ENCODE measurements around the gene FAM221B. TPM values are rescaled to one million over a fixed set of nuclear protein-coding genes. Genes with fewer than 3 reads are reported as not detected.

Gene FAM221B
- total RNA-seq, 1 donor from 2014 or later = 0.32 TPM

DNA sequence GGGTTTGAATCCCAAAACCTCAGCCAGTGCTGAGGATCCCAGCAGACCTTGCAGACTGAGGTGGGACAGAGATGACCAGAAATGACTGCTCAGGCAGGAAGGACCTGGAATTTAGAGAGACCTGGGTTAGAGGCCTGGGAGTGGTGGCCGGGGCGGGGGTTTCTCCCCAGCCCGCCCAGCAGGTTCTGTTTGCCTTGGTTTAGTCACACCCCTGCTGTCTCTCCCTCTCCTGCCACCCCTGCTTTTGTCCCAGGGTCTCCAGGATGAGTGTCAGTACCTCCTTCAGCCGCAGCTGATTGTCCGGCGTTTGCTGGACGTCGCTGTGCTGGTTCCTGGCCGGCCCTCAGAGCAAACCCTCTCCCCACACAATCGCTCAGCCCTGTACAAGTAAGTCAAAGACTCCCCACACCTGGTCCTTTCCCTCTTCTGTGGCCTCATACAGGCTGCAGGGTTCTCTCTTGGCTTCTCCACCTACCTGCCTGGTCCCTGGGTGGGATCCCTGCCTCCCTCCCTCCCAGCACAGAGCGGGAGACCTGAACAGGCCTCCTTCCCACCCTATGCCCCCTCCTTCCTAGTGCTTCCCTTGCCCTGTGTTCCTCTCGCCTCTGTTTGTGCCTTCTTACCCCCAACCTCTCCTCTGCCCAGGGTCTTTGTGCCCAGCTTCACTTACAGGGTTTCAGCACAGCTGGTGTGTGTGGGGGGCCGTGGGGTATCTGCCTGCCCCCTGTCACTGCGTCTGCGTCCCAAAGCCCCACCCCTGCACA lies 12.5 kb upstream of the FAM221B start:
- intact Hi-C loops (cut with DNase I) = no loop called here
- no peaks in the 10 kb centered on the region for H3K27me3 ChIP-seq (ENCODE audit: low read depth)
- DNase-seq (no peak), ATAC-seq (no peak)
- no peak overlapping the region for H3K27ac ChIP-seq
- H3K9me3 ChIP-seq = no peaks in the 10 kb centered on the region
- H3K36me3 ChIP-seq = no peaks in the 10 kb centered on the region
- H3K4me1 ChIP-seq = peaks cover 27% of the 10 kb centered on the region
- TF ChIP-seq, protein P1, sequence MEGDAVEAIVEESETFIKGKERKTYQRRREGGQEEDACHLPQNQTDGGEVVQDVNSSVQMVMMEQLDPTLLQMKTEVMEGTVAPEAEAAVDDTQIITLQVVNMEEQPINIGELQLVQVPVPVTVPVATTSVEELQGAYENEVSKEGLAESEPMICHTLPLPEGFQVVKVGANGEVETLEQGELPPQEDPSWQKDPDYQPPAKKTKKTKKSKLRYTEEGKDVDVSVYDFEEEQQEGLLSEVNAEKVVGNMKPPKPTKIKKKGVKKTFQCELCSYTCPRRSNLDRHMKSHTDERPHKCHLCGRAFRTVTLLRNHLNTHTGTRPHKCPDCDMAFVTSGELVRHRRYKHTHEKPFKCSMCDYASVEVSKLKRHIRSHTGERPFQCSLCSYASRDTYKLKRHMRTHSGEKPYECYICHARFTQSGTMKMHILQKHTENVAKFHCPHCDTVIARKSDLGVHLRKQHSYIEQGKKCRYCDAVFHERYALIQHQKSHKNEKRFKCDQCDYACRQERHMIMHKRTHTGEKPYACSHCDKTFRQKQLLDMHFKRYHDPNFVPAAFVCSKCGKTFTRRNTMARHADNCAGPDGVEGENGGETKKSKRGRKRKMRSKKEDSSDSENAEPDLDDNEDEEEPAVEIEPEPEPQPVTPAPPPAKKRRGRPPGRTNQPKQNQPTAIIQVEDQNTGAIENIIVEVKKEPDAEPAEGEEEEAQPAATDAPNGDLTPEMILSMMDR (IDR thresholded peaks at IDR 0.05) = no peak
- H3K4me3 ChIP-seq = no peak overlapping the region

DNA sequence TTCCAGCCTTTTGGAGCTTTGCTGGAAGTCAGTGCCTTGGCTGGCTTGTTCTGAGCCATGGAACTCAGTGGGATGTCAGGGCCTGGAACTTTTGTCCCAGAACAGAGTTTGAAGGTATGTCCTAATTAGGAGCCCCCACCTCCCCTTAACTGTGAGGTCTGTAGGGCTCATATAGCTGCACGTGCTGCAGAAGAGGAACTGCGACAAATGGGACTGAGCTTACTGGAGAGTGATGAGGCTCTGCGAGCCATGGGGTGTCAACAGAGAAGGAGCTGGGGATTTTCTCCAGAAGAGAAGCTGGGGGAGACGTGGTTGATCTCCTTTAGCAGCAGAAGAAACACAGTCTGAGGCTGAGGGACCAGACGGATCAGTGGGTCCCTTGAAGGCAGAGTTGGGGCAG lies 11.4 kb upstream of the FAM221B start:
- Histone ChIP-seq H3K9me3 (no peaks in the 10 kb centered on the region), H3K36me3 (no peaks in the 10 kb centered on the region), H3K27ac (no peak overlapping the region), H3K4me1 (peaks cover 26% of the 10 kb centered on the region), H3K27me3 (ENCODE audit: low read depth) (no peaks in the 10 kb centered on the region), H3K4me3 (no peak overlapping the region)
- DNase-seq (no peak), ATAC-seq (no peak)
- intact Hi-C loops (cut with DNase I) = no loop called here
- TF ChIP-seq, protein P1 (IDR thresholded peaks at IDR 0.05) = no peak

- Histone ChIP-seq H3K4me1 (peaks cover 28% of the 10 kb centered on the region), H3K9me3 (no peaks in the 10 kb centered on the region), H3K27ac (no peak overlapping the region), H3K36me3 (no peaks in the 10 kb centered on the region), H3K27me3 (ENCODE audit: low read depth) (no peaks in the 10 kb centered on the region), H3K4me3 (no peak overlapping the region)
- TF ChIP-seq, protein P1 (IDR thresholded peaks at IDR 0.05) = no peak
- intact Hi-C loops (cut with DNase I) = no loop called here
- no peak for ATAC-seq
- no peak for DNase-seq
Measured at GRCh38 chr9:35836595-35836994, 8.1 kb upstream of the FAM221B start.

GRCh38 chr9:35835766-35836165 lies 7.2 kb upstream of the FAM221B start:
- H3K27ac ChIP-seq = no peak overlapping the region
- H3K36me3 ChIP-seq = no peaks in the 10 kb centered on the region
- ATAC-seq = no peak
- DNase-seq = no peak
- H3K9me3 ChIP-seq = no peaks in the 10 kb centered on the region
- intact Hi-C loops (cut with DNase I) = no loop called here
- H3K27me3 ChIP-seq (ENCODE audit: low read depth) = no peaks in the 10 kb centered on the region
- H3K4me3 ChIP-seq = no peak overlapping the region
- TF ChIP-seq, protein P1 (IDR thresholded peaks at IDR 0.05) = no peak
- H3K4me1 ChIP-seq = peaks cover 31% of the 10 kb centered on the region

GRCh38 chr9:35835216-35835632 lies 6.7 kb upstream of the FAM221B start:
- no peaks in the 10 kb centered on the region for H3K9me3 ChIP-seq
- H3K4me1 ChIP-seq = peaks cover 36% of the 10 kb centered on the region
- intact Hi-C loops (cut with DNase I) = no loop called here
- no peak for DNase-seq
- TF ChIP-seq, protein P1 (IDR thresholded peaks at IDR 0.05) = no peak
- ATAC-seq = peak in 1 of 2 donors; percentile 22
- no peak overlapping the region for H3K27ac ChIP-seq
- no peaks in the 10 kb centered on the region for H3K27me3 ChIP-seq (ENCODE audit: low read depth)
- H3K36me3 ChIP-seq = no peaks in the 10 kb centered on the region
- H3K4me3 ChIP-seq = no peak overlapping the region
